GM23248 (cell line): Measurements from ENCODE around the gene CFAP299. TPM values are rescaled to one million over a fixed set of nuclear protein-coding genes. Genes with fewer than 3 reads are reported as not detected.
"Not testable (repeated sequence)": the region's sequence is repeated elsewhere in the genome, so short reads cannot be mapped to it uniquely, and the experiment has no call there.

Experiments used
- DNase-seq: peaks from one replicate; pipeline ENCODE4 v3.0.0-alpha.2; 2015
- H2AFZ ChIP-seq: fragments of 200-600 bp; sonication (generic); 2 replicates; pipeline ENCODE4 v1.6.1; 2016; ENCODE audit warnings: antibody characterized with exemption
- H3F3A ChIP-seq: fragments of 200-600 bp; sonication (generic); 2 replicates; pipeline ENCODE4 v1.6.1; 2016; ENCODE audit warnings: mild to moderate bottlenecking, antibody characterized with exemption, mixed run types; ENCODE audit not compliant: insufficient read depth
- H3K27ac ChIP-seq: fragments of 200-600 bp; sonication (generic); 2 replicates; pipeline ENCODE4 v1.5.1; 2016; ENCODE audit warnings: mild to moderate bottlenecking
- H3K27me3 ChIP-seq: fragments of 200-600 bp; sonication (generic); replicated peaks from 2 replicates; pipeline ENCODE4 v1.6.1; 2016; ENCODE audit warnings: mild to moderate bottlenecking; ENCODE audit not compliant: insufficient read depth
- H3K36me3 ChIP-seq: fragments of 200-600 bp; sonication (generic); 2 replicates; pipeline ENCODE4 v1.6.1; 2016; ENCODE audit warnings: low read depth, mild to moderate bottlenecking
- H3K4me1 ChIP-seq: fragments of 200-600 bp; sonication (generic); 2 replicates; pipeline ENCODE4 v1.6.1; 2016; ENCODE audit warnings: mild to moderate bottlenecking; ENCODE audit not compliant: insufficient read depth
- H3K4me2 ChIP-seq: fragments of 200-600 bp; sonication (generic); one replicate; pipeline ENCODE4 v1.6.1; 2016; ENCODE audit warnings: mild to moderate bottlenecking; ENCODE audit not compliant: unreplicated experiment
- H3K4me3 ChIP-seq: fragments of 200-600 bp; sonication (generic); 2 replicates; pipeline ENCODE4 v1.5.1; 2016; ENCODE audit warnings: mild to moderate bottlenecking
- H3K79me2 ChIP-seq: fragments of 200-600 bp; sonication (generic); 2 replicates; pipeline ENCODE4 v1.6.1; 2016; ENCODE audit warnings: mild to moderate bottlenecking; ENCODE audit not compliant: insufficient read depth
- H3K9ac ChIP-seq: fragments of 200-600 bp; sonication (generic); 2 replicates; pipeline ENCODE4 v1.6.1; 2016; ENCODE audit warnings: mild to moderate bottlenecking
- H3K9me2 ChIP-seq: fragments of 200-600 bp; sonication (generic); 2 replicates; pipeline ENCODE4 v1.6.1; 2016; ENCODE audit warnings: mixed run types, mild to moderate bottlenecking, moderate library complexity; ENCODE audit not compliant: insufficient read depth
- H3K9me3 ChIP-seq: fragments of 200-600 bp; sonication (generic); one replicate; pipeline ENCODE4 v1.6.1; 2017; ENCODE audit warnings: low read depth
- H4K20me1 ChIP-seq: fragments of 200-600 bp; sonication (generic); 2 replicates; pipeline ENCODE4 v1.6.0; 2016; ENCODE audit not compliant: insufficient read depth
- EZH2 ChIP-seq: fragments of 200-600 bp; sonication (generic); IDR thresholded peaks from 2 replicates; pipeline ENCODE4 v1.6.1; 2018; ENCODE audit warnings: antibody characterized with exemption, mild to moderate bottlenecking; ENCODE audit not compliant: insufficient read depth, poor library complexity, severe bottlenecking
- EZH2phosphoT487 ChIP-seq: fragments of 200-600 bp; sonication (generic); IDR thresholded peaks from 2 replicates; pipeline ENCODE4 v1.6.1; 2018; ENCODE audit warnings: antibody characterized with exemption, moderate library complexity, mild to moderate bottlenecking, low read depth; ENCODE audit not compliant: insufficient read depth
- WGBS, 2 experiments: methylation state at CpG; one replicate each; pipeline ENCODE4 v1.1.6; 2015 to 2017; ENCODE audit warnings: low lambda C conversion rate in 2 of 2, low coverage in 1 of 2; ENCODE audit errors: missing lambda C conversion rate in 2 of 2; 5-methylcytosine and 5-hydroxymethylcytosine counted together
- in situ Hi-C: fragments of 300-500 bp; cut with MboI; formaldehyde crosslinking; loops from 2 replicates; pipeline ENCODE4 v1.15.0; 2020
- polyA plus RNA-seq: library from polyadenylated mRNA; unstranded; fragments of >200 nt; fragmentation: Nextera tagmentation; extraction: Ambion mirVana; gene quantifications from 2 replicates; pipeline ENCODE4 v1.2.1, GENCODE V29; 2016
- total RNA-seq: library from RNA; depleted of rRNA; stranded (reverse); fragments of >200 nt; shearing (Covaris generic); gene quantifications from 2 replicates; pipeline ENCODE4 v1.2.3, GENCODE V29; 2014

CFAP299 gene
- total and polyA plus RNA-seq, 2 experiments from 2014 or later, result 1.0 to 1.1 TPM

DNA sequence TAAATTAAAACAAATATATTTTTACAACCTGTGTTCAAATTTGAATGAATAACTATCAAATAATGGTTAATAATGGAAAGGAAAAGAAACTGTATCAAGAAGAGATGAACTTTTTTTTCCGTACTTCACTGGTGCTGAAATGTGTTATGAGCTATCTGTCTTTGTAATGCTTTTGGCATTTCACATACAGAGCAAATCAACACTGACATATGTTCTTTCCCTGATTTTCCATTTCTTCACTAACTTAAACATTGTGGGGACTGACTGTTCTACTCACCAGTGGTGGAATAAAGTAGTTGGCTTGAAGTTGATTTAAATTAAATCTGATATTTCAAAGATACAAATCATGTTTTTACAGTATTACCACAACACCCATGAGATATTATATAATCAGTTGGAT, 390.9 kb downstream of the CFAP299 start:
- TF ChIP-seq EZH2phosphoT487 (no peak), EZH2 (no peak)
- no peak overlapping the region for H3K4me3 ChIP-seq
- WGBS, 2 experiments, result 19 to 29% methylated on average over 1 of the region's 1 CpG
- H3K4me2 ChIP-seq, result no peak overlapping the region
- no peaks in the 10 kb centered on the region for H4K20me1 ChIP-seq
- no peak overlapping the region for H2AFZ ChIP-seq
- H3K27me3 ChIP-seq, result no peaks in the 10 kb centered on the region
- H3F3A ChIP-seq, result no peaks in the 10 kb centered on the region
- no peaks in the 10 kb centered on the region for H3K4me1 ChIP-seq
- no peak for DNase-seq
- no peak overlapping the region for H3K9ac ChIP-seq
- no peak overlapping the region for H3K27ac ChIP-seq
- no peaks in the 10 kb centered on the region for H3K79me2 ChIP-seq
- H3K36me3 ChIP-seq, result no peaks in the 10 kb centered on the region
- H3K9me3 ChIP-seq, result peaks cover 1% of the 10 kb centered on the region
- no peaks in the 10 kb centered on the region for H3K9me2 ChIP-seq
- in situ Hi-C loops, result no loop called here

DNA sequence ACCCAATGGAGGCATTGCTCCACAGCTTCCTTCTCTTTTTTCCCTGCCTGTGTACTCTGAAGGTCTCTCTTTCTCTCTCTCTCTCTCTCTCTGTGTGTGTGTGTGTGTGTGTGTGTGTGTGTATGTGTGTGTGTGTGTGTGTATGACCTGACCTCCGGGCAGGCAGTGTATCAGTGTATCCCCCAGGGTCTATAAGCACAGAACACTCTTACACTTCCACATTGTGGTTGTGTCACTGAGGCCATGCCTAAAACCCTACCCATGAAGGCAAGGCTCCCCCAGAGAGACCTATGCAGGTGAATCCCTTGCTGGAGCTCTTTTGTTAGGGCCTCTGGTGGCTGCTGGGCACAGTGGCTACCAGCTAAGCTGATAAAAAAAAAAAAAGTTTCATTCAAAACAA, 394.6 kb downstream of the CFAP299 start:
- no peaks in the 10 kb centered on the region for H3K36me3 ChIP-seq
- no peaks in the 10 kb centered on the region for H3F3A ChIP-seq
- no peaks in the 10 kb centered on the region for H4K20me1 ChIP-seq
- H3K9me3 ChIP-seq, result no peaks in the 10 kb centered on the region
- no peak overlapping the region for H3K4me3 ChIP-seq
- H3K4me1 ChIP-seq, result no peaks in the 10 kb centered on the region
- WGBS, 2 experiments, result 38 to 80% methylated on average over 1 of the region's 1 CpG
- no peaks in the 10 kb centered on the region for H3K27me3 ChIP-seq
- no peak overlapping the region for H3K27ac ChIP-seq
- TF ChIP-seq EZH2phosphoT487 (no peak), EZH2 (no peak)
- no peak for DNase-seq
- no peak overlapping the region for H2AFZ ChIP-seq
- no peak overlapping the region for H3K4me2 ChIP-seq
- H3K9ac ChIP-seq, result no peak overlapping the region
- H3K9me2 ChIP-seq, result no peaks in the 10 kb centered on the region
- in situ Hi-C loops, result no loop called here
- no peaks in the 10 kb centered on the region for H3K79me2 ChIP-seq

DNA sequence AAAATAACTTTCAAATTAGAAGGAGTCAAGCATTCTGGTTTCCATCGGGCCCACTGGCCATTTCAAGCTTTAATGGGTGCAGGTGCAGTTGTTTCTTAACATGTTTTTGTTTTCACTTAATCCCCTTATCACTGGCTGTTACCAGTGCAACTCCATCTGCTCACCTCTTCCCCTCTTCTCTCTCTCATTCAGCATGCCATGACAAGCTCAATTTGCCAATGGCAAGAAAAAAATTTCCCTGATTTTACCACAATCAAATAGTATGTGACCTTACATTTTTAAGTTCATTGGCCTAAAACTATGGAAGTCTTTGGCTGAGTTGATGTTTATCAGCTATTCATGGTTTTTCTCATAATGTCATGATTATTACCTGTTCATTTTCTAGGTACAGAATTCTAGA, 395.9 kb downstream of the CFAP299 start:
- Histone ChIP-seq H3K36me3 (no peaks in the 10 kb centered on the region), H2AFZ (no peak overlapping the region), H4K20me1 (no peaks in the 10 kb centered on the region), H3K9me2 (no peaks in the 10 kb centered on the region), H3K4me1 (no peaks in the 10 kb centered on the region), H3K27ac (no peak overlapping the region), H3K9me3 (no peaks in the 10 kb centered on the region), H3K79me2 (no peaks in the 10 kb centered on the region), H3K9ac (no peak overlapping the region), H3F3A (no peaks in the 10 kb centered on the region), H3K4me3 (no peak overlapping the region), H3K27me3 (no peaks in the 10 kb centered on the region), H3K4me2 (no peak overlapping the region)
- TF ChIP-seq EZH2phosphoT487 (no peak), EZH2 (no peak)
- DNase-seq, result no peak
- in situ Hi-C loops, result no loop called here
- 30 to 32% methylated on average over 1 of the region's 1 CpG for WGBS, 2 experiments

DNA sequence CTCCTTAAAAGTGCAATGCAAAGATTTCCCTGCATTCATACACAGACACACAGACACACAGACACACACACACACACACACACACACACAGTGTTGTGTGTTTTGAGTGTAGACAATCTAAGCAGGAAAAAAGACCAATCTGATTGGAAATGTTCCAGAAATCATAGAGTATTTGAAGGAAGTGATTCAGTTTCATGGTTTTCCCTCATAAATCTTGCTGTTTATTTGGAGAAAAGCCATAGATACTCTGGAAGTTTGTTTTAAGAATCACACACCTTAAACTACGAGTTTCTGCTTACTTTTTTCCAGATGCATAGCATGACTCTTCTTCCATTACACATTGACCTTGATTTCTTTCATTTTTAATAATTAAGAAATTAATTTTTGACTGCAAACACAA, 396.5 kb downstream of the CFAP299 start:
- H3K4me1 ChIP-seq, result no peaks in the 10 kb centered on the region
- no peak for TF ChIP-seq EZH2
- no peak for TF ChIP-seq EZH2phosphoT487
- H3K4me3 ChIP-seq, result no peak overlapping the region
- H3K4me2 ChIP-seq, result no peak overlapping the region
- H4K20me1 ChIP-seq, result no peaks in the 10 kb centered on the region
- no peaks in the 10 kb centered on the region for H3K9me2 ChIP-seq
- no peaks in the 10 kb centered on the region for H3K79me2 ChIP-seq
- DNase-seq, result peak; percentile 1
- no peak overlapping the region for H2AFZ ChIP-seq
- H3K9me3 ChIP-seq, result no peaks in the 10 kb centered on the region
- H3K9ac ChIP-seq, result no peak overlapping the region
- no peak overlapping the region for H3K27ac ChIP-seq
- H3K27me3 ChIP-seq, result no peaks in the 10 kb centered on the region
- WGBS, 2 experiments, result 9 to 18% methylated on average over 1 of the region's 1 CpG
- no peaks in the 10 kb centered on the region for H3K36me3 ChIP-seq
- no peaks in the 10 kb centered on the region for H3F3A ChIP-seq
- in situ Hi-C loops, result no loop called here

DNA sequence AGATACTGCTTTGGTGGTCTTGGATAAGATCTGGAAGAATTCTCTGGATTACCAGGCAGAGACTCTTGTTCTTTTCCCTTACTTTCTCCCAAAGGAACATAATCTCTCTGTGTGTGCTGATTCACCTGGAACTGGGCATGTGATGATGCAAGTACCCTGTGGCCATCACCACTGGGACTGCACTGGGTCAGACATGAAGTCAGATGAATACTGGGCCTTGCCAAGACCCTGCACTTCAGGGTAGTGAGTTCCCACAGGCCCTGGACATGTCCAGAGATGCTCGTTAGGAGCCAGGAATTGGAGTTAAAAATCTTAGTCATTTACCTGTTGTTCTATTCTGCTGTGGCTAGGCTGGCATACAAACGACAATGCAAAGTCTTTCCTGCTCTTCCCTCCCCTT, 404.8 kb downstream of the CFAP299 start:
- Histone ChIP-seq H3K27ac (no peak overlapping the region), H3K9ac (no peak overlapping the region), H3K36me3 (no peaks in the 10 kb centered on the region), H3K9me3 (no peaks in the 10 kb centered on the region), H3F3A (no peaks in the 10 kb centered on the region), H3K79me2 (no peaks in the 10 kb centered on the region), H3K4me3 (no peak overlapping the region), H3K4me1 (no peaks in the 10 kb centered on the region), H3K9me2 (no peaks in the 10 kb centered on the region), H2AFZ (no peak overlapping the region), H4K20me1 (no peaks in the 10 kb centered on the region), H3K27me3 (no peaks in the 10 kb centered on the region), H3K4me2 (no peak overlapping the region)
- in situ Hi-C loops, result no loop called here
- DNase-seq, result no peak
- 26 to 30% methylated on average over 2 of the region's 2 CpGs for WGBS, 2 experiments
- TF ChIP-seq EZH2, result no peak
- no peak for TF ChIP-seq EZH2phosphoT487

DNA sequence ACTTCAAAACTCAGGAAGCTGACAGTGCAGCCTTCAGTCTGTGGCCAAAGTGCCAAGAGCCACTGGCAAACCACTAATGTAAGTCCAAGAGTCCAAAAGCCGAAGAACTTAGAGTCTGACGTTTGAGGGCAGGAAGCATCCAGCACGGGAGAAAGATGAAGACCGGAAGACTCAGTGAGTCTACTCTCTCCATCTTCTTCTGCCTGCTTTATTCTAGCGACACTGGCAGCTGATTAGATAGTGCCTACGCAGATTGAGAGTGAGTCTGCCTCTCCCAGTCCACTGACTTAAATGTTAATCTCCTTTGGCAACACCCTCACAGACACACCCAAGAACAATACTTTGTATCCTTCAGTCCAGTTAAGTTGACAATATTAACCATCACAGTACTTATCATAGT, 414.0 kb downstream of the CFAP299 start:
- H3K9me3 ChIP-seq, H3K4me1 ChIP-seq, H4K20me1 ChIP-seq, in situ Hi-C loops, H3K4me3 ChIP-seq, H3F3A ChIP-seq, H3K36me3 ChIP-seq, H3K27ac ChIP-seq, H3K79me2 ChIP-seq, H3K4me2 ChIP-seq, H2AFZ ChIP-seq, H3K9ac ChIP-seq, DNase-seq, H3K9me2 ChIP-seq, H3K27me3 ChIP-seq: not testable (repeated sequence)
- WGBS, 2 experiments, result 53 to 63% methylated on average over 6 of the region's 6 CpGs
